ENCODE measurements around the gene IGF2BP2.
"Not testable (repeated sequence)": the region's sequence is repeated elsewhere in the genome, so short reads cannot be mapped to it uniquely, and the experiment has no call there.

The IGF2BP2 gene

DNA sequence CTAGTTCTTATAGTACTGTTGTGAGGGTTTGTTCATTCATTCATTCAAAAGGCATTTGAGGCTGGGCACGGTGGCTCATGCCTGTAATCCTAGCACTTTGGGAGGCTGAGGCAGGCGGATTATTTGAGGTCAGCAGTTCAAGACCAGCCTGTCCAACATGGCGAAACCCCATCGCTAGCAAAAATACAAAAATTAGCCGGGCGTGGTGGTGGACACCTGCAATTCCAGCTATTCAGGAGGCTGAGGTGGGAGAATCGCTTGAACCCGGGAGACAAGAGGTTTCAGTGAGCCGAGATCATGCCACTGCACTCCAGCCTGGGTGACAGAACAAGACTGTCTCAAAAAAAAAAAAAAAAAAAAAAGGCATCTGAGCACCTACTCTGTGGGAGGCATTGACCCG is 163.5 kb downstream of the IGF2BP2 start:
- DNase-seq (ENCODE audit: low read depth in 3 of 3): not testable (repeated sequence)

DNA sequence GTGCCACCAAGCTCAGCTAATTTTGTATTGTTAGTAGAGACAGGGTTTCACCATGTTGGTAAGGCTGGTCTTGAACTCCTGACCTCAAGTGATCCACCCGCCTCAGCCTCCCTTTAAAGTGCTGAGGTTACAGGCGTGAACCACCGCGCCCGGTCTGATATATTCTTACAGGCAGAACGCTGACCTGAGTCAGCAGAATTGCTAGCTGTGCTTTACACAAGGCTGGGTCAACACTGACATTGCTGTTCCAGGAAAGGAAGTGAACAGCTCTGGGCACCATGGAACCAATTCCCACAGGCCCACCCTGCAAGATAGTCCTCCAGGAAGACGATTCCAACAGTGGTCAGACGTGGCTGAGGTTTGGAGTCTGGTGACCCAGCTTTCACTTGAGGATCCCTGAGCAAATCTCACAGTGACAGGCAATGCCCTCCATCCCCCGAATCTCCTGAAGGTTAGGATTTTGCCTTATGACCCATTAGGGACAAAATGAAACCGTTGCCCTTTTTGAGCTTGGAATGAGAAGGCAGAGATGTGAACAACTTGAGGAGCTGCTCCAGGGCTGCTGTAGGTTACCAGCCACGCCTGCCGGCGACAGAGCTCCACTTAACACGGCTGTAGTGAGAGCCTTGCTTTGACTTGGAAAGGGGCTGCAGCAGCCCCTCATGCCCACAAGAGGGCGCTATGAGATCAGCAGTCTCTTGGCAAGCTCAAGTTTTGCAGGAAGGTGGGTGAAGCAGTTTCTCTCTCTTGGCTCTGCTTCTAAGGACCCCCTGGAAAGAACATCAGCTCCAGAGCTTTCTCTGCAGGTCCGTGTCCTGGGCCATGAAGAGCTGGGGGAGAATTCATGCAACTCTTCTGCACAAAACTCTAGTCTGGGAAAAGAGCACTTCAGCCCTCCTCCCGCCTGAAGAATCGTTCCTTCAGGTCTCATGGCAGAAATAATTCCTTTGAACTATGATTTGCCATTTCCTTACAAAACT is 164.6 kb downstream of the IGF2BP2 start:
- peak; percentile 48 to 64 (median 52) for DNase-seq (ENCODE audit: low read depth in 3 of 3)

DNA sequence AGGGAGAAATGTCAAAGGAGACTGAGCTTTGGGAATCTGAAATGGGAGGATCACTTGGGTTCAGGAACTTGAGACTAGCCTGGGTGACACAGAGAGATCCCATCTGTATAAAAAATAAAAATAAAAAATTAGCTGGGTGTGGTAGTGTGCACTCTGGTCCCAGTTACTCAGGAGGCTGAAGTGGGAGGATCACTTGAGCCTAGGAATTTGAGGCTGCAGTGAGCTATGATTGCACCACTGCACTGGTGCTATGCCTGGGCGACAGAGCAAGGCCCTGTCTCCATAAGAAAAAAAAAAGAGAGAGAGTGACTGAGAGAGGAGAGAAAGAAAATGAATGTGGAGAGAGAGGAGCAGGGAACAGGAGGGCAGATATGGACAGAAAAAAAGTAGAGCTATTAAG is 165.9 kb downstream of the IGF2BP2 start:
- no peak for DNase-seq (ENCODE audit: low read depth in 3 of 3)

DNA sequence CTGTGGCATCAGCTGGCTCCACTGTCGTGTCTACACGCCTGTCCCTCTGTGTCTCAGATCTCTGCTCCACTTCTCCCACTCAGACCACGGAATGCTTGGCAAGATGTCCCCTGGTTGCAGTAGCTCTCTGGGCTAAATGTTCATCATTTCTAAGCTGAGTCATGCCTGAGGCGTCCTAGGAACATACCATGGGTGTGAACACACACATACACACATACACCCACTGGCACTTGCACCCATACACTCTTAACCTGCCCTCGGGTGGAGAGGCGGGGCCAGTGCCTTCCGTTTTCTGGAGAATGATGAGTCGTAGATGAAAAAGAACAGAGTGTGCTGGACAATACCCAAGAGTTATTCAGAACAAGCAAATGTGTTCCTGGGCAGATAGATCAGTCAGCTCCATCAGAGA is 166.3 kb downstream of the IGF2BP2 start:
- no peak for DNase-seq (ENCODE audit: low read depth in 3 of 3)

DNA sequence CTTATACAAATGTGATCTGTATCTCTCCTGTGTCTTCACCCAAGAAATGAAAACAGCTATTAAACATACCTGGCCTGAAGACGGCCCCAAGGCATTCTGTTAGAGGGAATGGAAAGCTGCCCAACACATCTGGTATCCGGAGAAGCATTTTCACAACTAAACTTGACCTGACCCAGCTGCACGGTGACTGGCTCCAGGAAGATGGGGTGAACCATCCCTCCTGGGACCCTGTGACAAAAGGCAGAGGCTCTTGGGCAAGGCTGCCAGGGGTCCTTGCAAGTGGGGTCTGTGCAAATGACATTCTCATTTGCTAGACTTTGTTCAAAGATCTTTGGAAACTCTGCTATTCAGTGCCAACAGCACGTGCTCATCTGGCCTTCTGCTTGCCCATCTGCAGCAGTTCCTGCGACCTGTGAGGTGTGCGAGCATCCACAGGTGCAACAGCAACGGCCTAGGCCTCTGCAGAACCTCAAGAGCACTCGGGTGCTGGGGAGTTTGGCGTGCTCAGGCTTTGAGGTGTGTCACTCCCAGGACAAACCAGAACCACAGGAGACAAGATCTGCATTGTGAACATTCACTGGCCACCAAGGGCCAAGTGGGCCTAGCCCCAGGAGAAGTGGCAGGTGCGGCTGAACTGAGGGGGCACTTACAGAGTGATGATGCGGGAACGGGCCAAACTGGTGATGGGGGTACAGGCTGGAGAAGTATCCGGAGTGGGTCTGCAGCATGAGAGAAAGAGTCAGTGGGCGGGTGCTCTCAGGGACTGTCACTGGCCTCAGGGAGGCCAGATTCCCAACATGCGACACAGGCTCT is 166.9 kb downstream of the IGF2BP2 start:
- no peak for DNase-seq (ENCODE audit: low read depth in 3 of 3)

DNA sequence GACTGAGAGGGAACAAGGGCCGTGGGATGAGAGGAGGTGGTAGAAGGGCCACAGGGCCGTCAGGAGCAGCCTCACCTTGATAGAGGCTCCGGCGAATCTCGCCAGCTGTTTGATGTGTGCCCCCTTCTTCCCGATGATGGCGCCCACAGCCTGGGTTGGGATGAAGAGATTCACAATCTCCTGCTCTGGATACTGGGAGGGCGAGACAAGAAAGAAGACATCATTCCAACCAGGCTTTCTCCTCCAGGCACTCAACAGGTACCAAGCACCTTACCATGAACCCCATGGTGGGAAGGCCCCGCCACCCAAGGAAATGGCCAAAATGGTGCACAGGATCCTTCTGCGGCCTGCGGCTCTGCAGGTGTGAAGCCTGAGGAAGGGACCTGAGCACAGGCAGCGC is 167.6 kb downstream of the IGF2BP2 start:
- no peak for DNase-seq (ENCODE audit: low read depth in 3 of 3)

DNA sequence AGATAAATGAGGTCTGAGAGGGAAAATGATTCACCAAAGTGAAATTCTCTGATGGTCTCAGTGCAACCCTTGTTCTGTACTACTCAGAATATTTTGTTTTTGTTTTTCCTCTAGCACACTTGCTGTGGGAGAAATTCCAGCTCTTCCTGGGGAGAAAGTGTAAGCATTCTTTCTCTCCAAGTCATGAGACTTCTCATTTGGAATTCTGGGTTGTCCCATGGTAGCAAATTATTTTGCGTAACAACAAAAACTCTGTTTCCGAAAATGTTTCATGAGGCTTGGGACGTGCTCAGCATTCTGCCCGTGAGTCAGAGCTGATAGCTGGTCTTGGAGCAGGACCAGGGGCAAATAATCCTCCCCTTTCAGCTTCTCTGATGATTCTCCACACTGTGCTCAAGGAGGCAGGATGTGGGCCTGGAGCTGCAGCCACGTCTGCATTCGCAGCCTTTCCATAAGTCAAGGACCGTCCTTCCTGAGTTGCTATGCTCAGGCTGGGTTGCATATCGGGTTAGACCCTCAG is 168.5 kb downstream of the IGF2BP2 start:
- no peak for DNase-seq (ENCODE audit: low read depth in 3 of 3)

DNA sequence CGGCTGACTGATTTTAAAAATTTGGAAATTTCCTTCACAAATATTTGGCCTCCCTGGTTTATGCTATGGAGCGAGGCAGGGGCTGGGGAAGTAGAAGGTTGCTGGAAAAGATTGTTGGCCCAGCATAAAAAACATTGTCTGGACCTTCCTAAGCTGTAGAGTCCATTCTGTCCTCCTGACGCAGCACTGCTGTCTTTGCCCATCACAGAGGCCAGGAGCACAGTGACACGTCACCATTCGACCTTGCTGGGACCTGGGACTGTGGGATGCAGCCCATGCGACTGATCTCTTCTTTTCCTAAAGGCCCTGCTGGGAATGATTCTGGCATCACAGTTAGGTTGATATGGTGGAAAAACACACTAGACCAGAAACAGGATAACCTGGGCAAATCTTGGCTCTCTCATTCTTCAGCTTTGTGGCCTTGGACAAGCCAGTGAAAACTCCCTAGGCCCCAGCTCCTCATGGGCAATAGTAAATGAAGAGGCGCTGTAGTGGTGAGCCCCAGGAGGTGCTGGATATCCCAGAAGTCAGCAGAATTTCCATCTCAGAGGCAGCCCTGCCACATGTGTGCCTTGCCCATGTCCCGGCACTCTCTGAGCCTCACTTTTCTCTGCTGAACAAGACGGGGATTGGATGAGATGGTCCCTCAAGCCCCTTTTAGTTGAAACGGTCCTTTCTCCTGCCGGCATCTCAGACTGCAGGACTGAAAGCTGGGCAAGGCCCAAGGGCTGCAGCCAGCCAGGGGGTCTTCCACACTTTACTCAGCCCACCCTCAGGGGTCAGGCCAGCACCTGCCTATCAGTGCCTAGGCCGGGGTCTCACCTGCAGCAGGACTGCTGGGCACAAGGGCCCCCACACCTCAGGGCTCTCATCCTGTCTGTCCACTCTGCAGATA is 169.2 kb downstream of the IGF2BP2 start:
- no peak for DNase-seq (ENCODE audit: low read depth in 3 of 3)

DNA sequence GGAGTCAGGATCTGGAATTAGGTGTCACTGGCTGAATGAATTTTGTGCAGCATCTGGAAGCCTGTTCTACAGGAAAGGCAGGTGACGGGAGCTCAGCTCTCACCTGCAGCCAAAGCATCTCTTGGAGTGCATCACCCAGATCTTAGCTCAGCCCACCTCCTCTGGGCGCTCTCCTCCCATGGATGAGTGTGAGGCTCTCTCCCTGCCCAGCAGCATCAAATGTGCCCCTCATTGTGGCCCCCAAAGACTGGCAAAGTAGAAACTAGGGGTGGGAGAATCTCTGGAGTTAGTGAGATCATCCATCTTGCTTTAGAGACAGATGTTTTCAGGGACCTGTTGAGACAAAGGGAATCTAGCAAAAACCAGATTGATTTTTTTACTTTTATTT is 170.1 kb downstream of the IGF2BP2 start:
- no peak for DNase-seq (ENCODE audit: low read depth in 3 of 3)

DNA sequence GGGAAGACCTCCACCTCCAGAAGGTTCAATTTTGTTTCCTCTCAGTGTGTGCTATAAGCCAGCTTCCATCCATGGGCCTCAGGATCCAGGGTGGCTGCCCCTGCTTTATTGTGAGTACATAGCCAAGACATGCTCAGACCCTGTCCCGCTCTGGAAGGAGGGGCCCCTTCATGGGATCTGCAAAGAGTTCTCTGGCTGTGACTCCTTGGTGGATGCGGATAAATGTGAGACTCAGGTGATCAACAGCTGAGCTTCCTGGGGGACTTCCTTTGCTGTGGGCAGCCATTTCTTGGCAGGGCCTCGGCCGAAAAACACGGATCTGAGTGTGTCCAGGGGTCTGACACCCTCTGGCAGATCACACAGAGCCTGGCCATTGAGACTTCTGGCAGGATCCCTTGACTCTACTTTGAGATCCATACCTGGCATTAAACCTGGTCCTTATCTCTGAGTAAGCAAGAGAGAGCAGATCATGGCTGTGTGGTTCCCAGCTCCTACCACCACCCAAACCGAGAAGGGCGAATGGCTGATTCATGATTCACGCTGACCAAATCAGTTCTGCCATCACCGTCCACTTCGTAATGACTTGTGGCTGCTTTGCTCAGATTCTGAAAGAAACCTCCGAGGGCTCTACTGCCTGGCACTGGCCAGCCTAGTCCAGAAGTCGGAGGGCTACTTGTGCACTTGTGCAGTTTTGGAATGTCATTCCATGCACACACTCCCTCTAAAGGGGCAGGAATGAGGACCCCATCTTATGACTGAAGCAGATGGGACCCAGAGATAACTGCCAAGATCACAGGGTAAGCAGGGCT is 170.7 kb downstream of the IGF2BP2 start:
- DNase-seq (ENCODE audit: low read depth in 3 of 3): no peak

DNA sequence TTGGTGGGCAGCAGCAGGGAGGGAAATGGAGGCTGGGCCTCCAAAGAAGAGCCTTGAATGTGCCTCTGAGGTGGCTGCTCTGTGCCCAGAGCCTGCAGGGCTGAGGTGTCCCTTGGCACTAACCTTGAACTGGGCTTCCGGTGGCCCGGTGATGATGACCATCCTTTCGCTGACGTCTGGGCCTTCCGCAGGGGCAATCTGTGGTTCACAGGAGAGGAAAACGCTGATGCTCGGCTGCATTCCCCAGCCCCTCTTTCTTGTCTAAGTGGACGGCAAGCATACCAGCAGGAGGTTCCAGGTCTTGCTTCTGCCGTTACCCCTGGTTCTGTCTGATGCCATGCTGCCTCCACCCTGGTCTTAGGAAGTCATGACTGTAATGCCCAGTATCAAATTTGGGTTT is 172.9 kb downstream of the IGF2BP2 start:
- no peak for DNase-seq (ENCODE audit: low read depth in 3 of 3)

DNA sequence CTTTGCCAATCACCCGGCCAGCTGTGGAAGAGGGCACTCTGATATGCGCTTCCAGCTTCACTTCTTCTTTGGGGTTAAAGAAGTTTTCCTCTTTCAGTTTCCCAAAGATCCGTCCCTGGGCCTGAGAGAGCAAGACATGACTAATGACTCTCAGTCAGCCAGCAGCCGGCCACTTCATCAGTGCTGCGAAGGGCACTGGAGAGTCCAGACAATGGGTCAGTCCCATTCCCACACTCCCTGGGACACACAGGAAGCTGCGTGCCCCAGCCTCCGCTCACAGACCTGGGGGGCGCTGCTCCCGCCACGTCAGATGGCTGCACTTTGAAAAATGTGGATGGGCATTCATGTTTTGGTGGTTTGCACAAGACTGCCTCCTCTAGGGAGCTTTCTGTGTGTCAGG is 175.4 kb downstream of the IGF2BP2 start:
- DNase-seq (ENCODE audit: low read depth in 3 of 3): no peak

DNA sequence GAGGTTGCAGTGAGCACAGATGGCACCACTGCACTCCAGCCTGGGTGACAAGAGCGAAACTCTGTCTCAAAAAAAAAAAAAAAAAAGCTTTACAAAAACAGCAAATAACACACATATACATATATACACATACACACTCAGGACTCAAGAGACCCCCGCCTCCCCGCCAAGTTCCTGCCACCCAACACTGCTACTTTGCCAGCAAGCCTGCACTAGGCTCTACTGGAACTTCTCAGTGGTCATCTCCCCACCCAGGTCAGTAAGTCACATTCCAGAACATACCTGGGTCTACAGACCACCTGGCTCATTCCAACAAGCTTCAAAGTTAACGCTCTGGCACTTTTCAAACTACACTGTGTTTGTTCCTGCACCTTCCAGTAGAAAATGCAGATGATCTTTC is 176.4 kb downstream of the IGF2BP2 start:
- no peak for DNase-seq (ENCODE audit: low read depth in 3 of 3)

DNA sequence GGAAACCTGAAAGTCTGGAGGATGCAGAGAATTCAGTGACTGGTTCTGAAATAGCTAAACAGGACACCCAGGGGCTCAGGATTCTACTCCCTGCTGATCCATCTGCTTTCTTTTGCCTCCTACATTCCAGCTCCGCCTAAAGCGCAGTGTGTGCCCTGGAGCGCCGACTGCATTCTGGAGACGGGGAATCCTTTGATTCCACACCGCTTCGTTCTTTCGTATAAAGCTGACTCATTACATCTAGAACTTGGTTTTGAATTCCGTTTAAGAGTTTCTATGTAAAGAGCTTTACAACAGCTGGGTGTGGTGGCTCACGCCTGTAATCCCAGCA is 177.0 kb downstream of the IGF2BP2 start:
- DNase-seq (ENCODE audit: low read depth in 3 of 3): no peak

DNA sequence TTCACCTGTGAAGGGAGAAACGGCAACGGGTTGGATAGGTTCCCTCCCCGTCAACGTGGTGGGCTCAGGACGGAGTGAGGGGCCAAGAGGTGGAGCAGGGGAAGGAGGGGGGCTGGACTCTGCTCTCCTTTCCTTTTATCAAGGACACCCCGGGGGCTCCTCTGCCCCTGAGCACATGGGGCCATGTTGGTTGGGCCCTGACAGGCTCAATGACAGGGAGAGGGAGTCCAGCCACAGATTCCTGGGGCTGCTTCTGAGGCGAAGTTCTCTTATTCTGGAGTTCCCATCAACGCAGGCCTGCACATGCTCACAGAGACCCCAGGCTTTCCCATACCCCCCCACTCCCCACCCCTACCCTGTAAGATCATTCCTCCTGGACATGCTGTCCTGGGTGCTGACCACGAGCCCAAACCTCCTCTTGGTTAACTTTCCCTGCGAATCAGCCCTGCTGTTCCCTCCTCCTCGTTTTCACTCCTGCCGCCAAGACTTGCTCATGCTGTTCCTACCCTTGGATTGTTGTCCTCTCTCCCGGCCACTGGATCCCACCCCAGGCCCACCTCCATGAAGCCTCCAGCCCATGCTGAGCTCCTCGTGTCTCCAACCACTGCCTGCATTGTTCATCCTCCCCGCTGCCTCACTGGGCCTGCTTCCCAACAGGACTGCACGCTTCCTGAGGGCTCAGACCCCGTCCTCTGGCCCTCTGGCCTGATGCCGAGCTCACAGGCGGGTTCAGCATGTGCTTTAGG is 177.5 kb downstream of the IGF2BP2 start:
- no peak for DNase-seq (ENCODE audit: low read depth in 3 of 3)

DNA sequence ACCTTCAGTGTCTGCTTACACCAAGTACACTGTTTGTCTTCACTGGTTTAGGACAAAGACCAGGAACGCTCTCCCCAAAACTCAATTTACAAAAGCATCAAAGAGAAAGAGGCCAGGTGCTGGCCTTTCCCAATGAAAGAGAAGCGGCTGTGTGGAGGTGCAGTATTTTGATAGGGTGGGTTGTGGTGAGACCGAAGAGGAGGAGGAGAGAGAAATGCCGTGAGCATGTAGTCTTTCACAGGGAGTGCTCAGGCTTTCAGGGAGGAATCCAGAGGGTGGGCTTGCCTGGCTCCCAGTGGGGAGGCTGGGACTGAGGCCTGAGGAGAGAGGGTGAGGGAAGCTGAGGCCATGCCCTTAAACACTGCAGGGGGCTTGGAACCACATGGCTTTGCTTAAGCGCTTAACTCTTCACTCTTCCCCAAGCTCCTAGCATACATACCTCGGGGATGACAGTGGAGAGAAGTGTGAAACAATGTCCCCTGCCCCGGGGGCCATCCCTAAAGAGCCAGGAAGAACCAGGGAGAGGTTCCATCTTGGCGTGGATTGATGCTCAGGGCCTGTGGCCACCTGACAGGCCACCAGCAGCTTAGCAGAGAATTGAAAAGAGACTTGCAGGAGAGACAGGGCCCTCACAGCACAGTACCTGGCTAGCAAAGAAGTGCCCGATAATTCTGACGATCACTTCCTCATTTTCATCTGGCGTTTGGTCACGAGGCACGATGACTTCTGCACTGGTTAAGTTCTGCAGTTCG is 178.3 kb downstream of the IGF2BP2 start:
- no peak for DNase-seq (ENCODE audit: low read depth in 3 of 3)

DNA sequence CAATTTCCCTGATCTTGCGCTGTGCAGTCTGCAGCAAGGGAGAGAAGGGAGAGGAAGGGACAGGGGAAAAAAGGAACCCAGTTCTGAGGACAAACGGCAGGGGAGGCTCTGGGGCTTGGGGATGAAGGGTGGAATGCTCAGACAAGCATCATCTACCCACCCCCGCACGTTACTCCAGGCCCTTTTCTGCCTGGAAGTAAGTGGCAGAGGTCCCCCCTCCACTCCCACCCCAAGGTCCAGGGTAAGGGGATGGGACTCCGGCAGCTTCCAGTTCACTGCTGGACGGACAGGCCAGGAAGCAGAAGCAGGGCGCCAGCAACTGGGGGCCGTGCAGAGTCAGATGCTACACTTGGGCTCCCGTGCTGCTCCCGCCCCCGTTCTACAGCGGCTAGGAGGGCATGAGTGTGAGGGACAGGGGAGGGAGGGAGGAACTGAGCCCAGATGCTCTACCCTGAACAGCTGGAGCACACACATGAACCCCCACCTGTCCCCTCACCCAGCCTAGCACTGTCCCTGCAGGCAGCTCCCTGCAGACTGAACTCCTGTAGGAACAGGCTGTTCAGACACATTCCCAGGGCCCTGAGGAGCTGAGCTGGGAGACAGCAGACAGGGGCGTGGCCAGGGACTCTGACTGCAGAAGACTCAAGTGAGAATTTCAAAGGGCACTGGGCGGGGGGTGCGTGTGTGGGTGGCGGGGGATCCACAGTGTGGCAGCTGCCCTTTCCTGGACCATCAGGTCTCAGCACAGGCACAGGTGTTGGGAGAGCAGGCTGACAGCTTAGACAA is 179.1 kb downstream of the IGF2BP2 start:
- DNase-seq (ENCODE audit: low read depth in 3 of 3): no peak

DNA sequence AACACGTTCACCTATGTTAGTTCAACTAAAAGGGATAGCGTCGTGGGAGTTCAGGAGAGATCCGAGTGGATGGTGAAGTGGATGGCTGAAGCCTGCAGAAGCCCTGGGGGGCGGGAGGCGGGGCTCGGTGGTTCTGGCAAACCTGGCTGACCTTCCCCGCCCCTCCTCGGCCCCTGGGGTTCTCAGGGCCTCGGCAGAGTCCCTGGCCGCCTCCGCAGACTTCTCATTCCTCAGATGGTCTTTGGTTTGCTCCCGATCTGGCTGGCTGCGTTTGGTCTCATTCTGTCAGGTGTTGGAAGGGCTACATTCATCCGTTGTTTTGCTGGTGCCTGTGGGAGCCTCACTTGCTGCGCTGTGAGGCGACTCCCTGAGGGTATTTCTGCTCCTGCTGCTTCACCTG is 179.7 kb downstream of the IGF2BP2 start:
- DNase-seq (ENCODE audit: low read depth in 3 of 3): not testable (repeated sequence)

DNA sequence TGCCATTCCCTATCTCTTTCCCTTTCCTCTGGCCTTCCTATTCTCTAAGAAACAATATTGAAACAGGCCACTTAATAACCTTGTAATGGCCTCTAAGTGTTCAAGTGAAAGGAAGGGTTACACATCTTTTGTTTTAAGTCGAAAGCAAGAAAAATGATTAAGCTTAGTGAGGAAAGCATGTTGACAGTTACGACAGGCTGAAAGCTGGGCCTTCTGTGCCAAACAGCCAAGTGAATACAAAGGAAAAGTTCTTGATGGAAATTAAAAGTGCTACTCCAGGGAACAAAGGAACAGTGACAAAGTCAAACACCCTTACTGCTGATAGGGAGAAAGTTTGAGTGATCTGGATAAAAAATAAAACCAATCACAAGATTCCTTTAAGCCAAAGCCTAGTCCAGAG is 184.5 kb downstream of the IGF2BP2 start:
- no peak for DNase-seq (ENCODE audit: low read depth in 3 of 3)

All from stimulated activated CD4-positive, alpha-beta T cell treated with anti-CD3 and anti-CD28 coated beads, TNF-alpha, amount 100 ng/mL, for 24 hours (primary cell).